ENCODE data around the gene HMOX1.

The HMOX1 gene

GRCh38 chr22:35381424-35382009, 621 bp downstream of the HMOX1 start:
- DNase-seq: no peak

GRCh38 chr22:35383679-35384071, 2.8 kb downstream of the HMOX1 start:
- no peak for DNase-seq

- no peak for DNase-seq
Observed at GRCh38 chr22:35384527-35384926, 3.6 kb downstream of the HMOX1 start.

DNA sequence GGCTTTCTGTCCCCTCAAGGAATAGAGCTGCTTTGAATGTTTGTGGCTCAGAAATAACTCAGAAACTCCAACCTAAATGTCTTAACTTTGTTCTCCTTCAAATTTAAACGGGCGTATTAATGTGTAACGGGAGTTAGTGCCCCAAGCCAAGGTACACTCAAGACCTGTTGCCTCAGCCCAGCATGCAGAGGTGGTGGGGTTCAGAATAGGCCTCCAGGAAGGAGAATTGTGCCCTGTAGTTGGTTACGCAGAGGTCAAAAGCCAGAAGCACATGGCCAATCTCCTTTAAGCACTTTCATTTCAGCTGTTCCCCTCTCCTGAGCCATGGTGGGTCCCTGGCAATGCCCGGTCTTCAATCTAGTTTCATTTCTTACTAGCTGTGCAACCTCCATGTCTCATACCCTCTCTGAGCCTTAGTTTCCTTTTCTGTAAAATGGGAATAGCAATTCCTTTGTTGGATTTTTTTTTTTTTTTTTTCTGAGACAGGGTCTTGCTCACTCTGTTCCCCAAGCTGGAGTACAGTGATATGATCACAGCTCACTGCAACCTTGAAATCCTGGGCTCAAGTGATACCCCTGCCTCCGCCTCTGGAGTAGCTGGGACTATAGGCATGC, 4.2 kb downstream of the HMOX1 start:
- no peak for DNase-seq

DNA sequence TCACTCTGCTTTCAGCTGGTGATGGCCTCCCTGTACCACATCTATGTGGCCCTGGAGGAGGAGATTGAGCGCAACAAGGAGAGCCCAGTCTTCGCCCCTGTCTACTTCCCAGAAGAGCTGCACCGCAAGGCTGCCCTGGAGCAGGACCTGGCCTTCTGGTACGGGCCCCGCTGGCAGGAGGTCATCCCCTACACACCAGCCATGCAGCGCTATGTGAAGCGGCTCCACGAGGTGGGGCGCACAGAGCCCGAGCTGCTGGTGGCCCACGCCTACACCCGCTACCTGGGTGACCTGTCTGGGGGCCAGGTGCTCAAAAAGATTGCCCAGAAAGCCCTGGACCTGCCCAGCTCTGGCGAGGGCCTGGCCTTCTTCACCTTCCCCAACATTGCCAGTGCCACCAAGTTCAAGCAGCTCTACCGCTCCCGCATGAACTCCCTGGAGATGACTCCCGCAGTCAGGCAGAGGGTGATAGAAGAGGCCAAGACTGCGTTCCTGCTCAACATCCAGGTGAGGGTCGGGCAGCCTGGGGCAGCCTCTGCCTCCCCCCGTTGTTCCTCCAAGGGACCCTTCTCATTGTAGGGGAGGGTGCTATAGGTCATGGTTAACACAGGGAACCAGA, 5.9 kb downstream of the HMOX1 start:
- no peak for DNase-seq

DNA sequence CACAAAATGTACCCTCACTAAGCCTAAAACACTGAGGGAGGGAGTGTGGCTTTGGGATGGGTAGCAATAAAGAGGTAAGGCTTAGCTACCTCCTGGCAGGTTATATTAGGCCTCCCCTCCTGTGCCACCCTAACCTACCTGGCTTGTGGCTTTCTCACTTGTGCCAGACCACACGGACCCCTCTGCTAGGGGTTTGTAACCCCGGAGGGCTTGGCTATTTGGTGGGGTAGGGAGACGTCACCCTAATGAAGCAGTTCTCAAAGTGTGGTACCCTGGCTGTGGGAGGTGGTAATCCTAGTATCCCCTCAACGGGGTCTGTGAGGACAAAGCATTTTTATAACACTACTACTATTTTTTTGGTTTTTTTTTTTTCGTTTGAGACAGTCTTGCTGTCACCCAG, 10.0 kb downstream of the HMOX1 start:
- no peak for DNase-seq

DNA sequence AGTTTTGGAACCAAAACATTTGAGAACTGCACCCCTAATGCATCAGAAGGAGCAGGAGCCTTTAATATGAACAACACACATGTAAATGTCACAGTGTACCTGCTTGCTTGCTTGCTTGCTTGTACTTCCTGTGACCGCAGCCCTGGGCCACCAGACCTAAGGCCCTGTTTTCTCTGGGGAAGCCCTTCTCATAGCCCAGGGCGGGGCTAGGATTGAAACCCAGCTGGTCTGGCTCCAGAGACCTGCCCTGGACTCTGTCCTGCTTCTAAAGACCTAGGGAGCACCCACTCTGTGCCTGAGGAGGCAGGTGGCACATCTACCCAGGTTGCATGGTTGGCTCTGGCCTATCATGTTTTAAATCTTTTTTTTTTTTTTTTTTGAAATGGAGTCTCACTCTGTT, 11.5 kb downstream of the HMOX1 start:
- DNase-seq: no peak

- no peak for DNase-seq
Observed at GRCh38 chr22:35393116-35394010, 12.5 kb downstream of the HMOX1 start.

DNA sequence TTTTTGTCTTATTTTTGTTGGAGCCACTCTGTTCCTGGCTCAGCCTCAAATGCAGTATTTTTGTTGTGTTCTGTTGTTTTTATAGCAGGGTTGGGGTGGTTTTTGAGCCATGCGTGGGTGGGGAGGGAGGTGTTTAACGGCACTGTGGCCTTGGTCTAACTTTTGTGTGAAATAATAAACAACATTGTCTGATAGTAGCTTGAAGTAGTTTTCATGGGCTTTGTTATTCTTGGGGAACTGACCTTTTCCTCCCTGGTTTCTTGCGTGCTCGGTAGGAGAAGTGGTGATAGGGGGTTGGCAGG, 13.1 kb downstream of the HMOX1 start:
- no peak for DNase-seq

GRCh38 chr22:35394810-35395563, 14.1 kb downstream of the HMOX1 start:
- DNase-seq: no peak

GRCh38 chr22:35396622-35397021, 15.7 kb downstream of the HMOX1 start:
- DNase-seq: peak in 1 of 2 donors; percentile 44

DNA sequence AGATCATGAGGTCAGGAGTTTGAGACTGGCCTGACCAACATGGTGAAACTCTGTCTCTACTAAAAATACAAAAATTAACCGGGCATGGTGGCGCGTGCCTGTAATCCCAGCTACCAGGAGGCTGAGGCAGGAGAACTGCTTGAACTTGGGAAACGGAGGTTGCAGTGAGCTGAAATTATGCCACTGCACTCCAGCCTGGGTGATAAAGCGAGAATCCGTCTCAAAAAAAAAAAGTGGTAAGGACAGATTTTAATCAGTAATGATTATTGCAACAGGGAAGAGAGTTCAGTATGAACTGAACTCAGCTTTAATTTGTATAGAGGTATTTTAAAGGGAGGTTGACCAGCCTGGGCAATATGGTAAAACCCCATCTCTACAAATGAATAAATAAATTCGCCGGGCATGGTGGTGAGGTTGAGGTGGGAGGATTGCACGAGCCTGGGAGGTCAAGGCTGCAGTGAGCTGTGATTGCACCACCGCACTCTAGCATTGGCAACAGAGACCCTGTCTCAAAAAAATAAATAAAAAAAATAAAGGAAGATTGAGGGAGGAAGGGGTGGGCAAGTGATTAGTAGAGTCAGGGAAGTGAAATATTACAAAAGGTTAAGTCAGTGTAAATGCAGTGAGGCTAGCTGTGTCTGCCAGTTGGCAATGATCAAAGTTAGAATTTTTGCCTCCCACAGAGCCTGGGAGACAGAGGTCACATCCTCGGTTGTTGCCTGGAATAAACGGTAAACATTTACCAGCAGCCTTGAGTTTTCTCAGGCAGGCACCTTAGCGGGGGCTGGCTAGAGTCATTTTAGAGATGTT, 16.4 kb downstream of the HMOX1 start:
- DNase-seq: no peak

- DNase-seq: no peak
Observed at GRCh38 chr22:35398591-35398973, 17.7 kb downstream of the HMOX1 start.

DNA sequence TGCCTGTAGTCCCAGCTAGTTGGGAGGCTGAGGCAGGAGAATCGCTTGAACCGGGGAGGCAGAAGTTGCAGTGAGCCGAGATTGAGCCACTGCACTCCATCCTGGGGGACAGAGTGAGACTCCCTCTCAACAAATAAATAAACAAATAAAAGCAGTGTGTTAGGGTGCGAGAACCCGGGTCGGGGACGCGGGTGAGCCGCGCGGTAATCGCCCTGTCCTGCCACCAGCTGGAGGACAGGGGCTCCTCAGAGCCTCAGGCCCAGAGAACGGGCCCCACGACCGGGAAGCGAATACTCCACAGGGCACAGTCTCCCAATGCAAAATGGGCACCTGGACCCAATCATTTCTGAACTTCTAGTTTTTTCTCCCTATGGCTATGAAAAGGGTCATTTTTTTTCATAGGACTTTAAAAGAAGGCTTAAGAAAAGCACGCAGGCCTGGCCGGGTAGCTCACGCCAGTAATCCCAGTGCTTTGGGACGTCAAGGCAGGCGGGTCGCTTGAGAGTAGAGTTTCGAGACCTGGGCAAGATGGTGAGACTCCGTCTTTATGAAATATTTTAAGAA, 18.3 kb downstream of the HMOX1 start:
- no peak for DNase-seq

- peak; percentile 81 to 98 for DNase-seq
Observed at GRCh38 chr22:35399678-35400500, 19.0 kb downstream of the HMOX1 start, which contains the start of gene MCM5. Gene MCM5 (plus strand): TSS chr22:35400140. CDS start chr22:35400439, 299 bp downstream.

GRCh38 chr22:35400501-35400790, 19.6 kb downstream of the HMOX1 start:
- DNase-seq: no peak

GRCh38 chr22:35401863-35402262, 21.0 kb downstream of the HMOX1 start:
- no peak for DNase-seq

DNA sequence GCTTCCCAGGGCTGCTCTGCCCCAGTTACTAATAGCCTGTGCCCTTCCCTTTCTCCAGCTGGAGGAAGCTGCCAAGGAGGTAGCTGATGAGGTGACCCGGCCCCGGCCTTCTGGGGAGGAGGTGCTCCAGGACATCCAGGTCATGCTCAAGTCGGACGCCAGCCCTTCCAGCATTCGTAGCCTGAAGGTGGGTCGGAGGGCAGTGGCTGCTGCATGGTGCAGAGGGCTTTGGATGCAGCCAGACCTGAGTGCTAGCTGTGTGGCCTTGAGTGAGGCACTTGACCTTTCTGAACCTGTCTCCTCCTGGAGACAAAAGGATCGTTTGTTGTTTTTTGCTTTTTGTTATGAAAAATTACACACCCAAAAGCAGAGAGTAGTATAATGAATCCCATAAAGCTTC, 22.5 kb downstream of the HMOX1 start:
- DNase-seq: no peak

DNA sequence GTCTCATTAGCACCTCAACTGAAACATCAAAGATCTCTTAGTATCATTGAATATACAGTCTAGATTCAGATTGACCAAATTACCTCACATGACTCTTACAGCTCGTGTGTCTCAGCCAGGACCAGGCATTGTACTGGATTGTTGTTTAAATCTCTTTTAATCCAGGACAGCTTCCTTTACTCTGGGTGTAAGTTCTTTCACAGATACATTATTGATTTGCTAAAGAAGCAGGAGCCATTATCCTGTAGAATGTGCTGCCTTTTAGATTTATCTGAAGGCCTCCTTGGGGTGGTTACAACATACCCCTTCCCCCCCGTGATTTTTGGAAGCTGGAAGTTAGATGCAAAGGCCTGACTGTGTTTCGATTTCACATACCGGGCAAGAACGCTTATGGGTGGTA, 23.3 kb downstream of the HMOX1 start:
- no peak for DNase-seq

- no peak for DNase-seq
Observed at GRCh38 chr22:35406443-35406842, 25.5 kb downstream of the HMOX1 start.

DNA sequence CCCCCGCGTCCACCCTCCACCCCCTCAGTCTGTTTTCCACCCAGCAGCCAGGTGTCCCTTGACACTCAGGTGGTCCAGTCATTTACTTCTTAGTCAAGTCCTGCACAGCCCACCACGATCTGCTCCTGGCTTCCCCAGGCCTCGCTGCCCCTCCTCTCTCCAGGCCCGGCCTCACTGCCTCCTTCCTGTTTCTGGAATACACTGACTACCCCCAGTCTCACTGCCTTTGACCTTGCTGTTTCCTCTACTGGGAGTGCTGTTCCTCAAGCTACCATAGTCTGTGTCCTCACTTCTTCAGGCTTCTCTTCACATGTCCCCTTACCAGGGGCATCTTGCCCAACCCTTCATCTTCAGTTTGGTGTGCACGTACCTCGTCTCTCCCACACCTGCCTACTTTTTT, 26.5 kb downstream of the HMOX1 start:
- no peak for DNase-seq
